ENCODE measurements around the gene WRAP73.

GRCh38 chr1:3676581-3677470, 26.9 kb upstream of the WRAP73 start:
- TF ChIP-seq CTCF (IDR thresholded peaks at IDR 0.05), result no peak
- TF ChIP-seq POLR2A (IDR thresholded peaks at IDR 0.05), result no peak
- TF ChIP-seq POLR2AphosphoS5 (IDR thresholded peaks at IDR 0.05), result no peak
